ENCODE data around the gene AQP4.

The AQP4 gene, protein sequence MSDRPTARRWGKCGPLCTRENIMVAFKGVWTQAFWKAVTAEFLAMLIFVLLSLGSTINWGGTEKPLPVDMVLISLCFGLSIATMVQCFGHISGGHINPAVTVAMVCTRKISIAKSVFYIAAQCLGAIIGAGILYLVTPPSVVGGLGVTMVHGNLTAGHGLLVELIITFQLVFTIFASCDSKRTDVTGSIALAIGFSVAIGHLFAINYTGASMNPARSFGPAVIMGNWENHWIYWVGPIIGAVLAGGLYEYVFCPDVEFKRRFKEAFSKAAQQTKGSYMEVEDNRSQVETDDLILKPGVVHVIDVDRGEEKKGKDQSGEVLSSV

DNA sequence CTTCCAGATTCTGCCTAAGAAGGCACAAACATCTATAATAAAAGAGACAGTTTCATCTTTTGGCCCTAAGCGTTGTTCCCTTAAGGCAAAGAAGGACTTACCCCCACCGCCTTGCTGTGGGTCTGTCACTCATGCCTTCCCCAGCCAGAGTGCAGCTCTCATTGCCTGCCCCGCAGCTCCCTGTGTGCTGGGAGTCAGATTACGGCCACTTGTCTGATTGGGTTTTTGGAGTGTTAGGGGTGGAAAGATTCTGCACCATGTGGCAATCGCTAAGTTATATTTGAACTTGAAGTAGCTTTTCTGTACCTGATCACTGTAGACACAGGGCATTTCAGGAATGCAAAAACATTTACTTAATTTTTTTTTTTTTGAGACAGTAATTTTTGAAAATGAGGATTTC, at the start of gene AQP4:
Gene AQP4, minus strand, starts transcription at position 151 of the 400 bp plus-strand sequence. Its CDS starts 18 bp downstream, at position 133.
- DNase-seq (ENCODE audit: low read depth in 1 of 2, low spot score in 1 of 2) = no peak

DNA sequence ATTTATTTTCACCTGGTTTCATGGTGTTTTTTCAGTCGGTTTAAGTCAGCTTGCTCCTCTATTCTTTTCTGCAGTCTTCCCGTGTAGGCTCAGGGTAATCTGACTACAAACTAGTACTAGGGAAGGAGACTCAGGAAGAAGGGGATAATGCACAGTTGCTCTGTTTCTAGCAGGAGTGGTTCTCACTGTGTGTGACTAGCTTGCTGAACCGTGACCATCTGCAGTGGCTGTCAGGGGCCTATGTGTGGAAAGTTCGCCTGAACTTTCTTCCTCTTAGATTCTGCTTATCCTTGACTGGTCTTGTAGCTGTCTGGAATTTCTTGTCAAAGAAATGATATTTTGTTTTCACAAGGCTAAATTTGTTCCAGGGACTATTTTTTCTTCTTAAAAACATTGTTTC, 46.3 kb upstream of the AQP4 start:
- DNase-seq (ENCODE audit: low read depth in 1 of 2, low spot score in 1 of 2) = no peak

DNA sequence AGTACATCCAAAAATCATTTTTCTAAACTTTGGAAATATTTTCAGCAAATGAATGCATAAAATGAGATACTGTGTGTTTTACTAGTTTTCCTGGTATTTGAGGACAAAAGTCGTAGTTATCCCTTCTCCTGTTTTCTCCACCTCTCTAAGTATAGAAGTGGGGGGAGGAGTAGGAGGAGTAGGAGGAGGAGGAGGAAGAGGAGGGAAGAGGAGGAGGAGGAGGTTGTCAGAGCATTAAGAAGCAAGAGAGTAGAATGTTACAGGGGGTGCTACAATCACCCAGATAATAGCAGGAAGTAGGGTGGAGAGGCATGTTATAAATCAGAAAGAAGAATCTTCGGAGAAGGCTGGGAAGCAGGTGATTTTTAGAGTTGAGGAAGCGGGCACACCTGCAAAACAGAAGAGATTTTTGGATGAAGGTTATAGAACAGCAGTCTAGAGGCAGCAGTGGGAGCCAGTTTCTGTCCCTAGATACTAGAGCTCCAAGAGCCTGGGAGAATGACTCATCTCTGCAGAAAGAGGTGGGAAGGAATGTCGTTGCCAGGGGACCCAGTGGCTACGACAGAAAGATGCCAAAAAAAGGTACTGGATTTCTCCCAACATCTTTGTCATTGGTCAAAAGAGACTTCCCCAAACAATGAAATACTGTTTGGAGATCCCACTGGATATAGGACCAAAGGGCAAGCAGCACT, 44.2 kb upstream of the AQP4 start:
- no peak for DNase-seq (ENCODE audit: low read depth in 1 of 2, low spot score in 1 of 2)

DNA sequence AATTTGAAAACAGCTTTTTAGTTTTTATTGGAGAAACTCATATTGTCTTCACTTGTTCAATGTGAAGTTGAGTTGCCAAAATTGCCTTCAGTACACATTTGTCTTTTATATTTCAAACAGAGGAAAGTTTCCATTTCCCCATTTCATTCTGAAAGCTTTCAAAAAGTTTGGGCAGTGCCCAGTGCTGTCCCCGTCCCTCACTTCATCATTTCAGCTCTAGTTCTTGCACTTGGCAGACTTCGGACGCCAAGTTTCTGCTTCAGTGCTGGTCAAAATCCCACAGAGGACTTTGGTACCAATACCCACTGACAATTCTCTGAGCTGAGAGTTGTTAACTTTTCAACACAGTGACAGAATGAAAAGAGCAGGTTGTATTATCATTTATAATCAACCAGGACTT, 43.4 kb upstream of the AQP4 start:
- no peak for DNase-seq (ENCODE audit: low read depth in 1 of 2, low spot score in 1 of 2)

DNA sequence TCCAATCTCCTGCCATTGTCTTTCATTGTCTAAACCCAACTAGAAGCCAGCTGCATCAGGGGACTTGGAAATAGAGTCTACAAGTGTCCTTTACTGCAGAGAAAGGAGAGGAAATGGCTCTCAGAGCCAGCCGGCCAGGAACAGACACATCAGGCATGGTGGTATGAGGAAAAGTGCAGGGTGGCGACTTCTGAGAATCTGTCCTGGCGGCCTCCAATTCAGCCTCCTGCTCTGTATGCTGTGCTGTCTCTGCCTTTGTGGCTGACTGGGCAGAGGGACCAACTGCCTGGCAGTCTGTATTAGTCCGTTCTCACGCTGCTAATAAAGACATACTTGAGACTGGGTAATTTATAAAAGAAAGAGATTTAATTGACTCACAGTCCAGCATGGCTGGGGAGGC, 36.8 kb upstream of the AQP4 start:
- no peak for DNase-seq (ENCODE audit: low read depth in 1 of 2, low spot score in 1 of 2)

DNA sequence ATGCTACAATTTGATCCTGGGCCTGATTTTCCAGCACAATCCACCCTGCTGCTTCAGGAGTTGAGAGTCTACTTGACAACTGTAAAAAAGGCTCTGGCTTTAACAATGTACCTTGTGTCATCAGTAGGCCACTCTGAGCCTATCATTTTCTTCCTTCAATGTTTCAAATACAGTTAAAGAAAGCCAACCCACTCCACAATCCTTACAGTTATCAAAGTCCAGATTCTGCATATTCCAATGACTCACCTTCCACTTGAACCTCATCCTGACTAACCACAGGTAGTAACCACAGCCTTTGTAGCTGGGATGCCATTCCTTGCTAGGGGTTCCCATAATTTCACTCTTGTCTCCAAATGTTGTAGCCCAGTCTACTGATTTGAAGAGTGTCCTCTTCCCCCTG, 35.5 kb upstream of the AQP4 start:
- DNase-seq (ENCODE audit: low read depth in 1 of 2, low spot score in 1 of 2) = no peak

DNA sequence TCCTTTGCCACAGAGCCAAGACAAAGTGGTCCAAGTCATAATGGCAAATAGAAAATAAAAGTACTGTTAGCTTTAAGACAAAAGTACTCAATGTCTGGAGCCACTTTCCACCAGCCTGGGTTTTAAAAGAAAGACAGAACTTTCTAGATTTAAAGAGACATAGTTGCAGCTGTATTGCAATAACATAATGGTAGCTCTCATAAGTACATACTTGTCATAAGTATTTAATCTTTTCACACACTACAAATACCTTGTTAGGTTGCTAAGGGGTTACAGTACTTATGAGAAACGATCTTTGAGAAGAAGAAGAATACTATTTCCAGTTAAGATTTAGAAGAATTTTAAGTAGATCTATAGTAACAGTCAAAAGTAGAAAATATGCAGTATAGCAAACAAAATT, 28.9 kb upstream of the AQP4 start:
- no peak for DNase-seq (ENCODE audit: low read depth in 1 of 2, low spot score in 1 of 2)

DNA sequence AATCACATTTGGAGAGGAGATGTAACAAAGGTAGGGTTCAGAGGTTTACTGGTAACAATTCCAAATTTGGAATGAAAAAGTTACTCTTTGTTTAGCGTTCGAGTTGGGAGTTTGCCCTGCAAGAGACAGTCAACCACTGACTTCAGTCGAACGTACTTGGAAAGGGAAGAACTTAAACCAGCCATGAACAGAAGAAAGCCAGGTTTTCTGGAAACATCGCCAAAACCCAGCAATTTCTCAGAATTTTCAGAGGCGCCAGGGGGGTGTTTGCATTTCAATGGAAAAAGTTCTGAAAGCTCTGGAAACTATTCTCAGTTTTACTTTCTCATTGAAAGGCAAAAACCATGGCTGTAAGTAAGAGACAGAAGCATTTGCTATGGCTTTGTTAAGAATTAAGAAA, 28.5 kb upstream of the AQP4 start:
- DNase-seq (ENCODE audit: low read depth in 1 of 2, low spot score in 1 of 2) = no peak

DNA sequence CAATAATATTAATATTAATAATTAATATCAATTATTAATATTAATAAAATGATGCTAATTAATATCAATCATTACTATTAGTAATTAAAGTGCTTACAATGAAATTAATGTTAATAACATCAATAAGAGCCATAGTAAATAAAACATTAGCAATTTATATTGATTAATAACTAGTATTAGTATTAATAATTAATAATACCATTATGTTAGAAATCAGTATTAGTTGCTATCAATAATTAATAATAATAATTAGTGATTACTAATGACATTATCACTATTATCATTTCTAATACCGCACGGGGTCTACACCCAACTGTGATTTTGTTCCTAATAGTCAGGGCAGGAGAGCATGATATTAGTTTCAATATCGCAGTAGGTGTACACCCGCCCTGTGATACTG, 22.8 kb upstream of the AQP4 start:
- no peak for DNase-seq (ENCODE audit: low read depth in 1 of 2, low spot score in 1 of 2)

DNA sequence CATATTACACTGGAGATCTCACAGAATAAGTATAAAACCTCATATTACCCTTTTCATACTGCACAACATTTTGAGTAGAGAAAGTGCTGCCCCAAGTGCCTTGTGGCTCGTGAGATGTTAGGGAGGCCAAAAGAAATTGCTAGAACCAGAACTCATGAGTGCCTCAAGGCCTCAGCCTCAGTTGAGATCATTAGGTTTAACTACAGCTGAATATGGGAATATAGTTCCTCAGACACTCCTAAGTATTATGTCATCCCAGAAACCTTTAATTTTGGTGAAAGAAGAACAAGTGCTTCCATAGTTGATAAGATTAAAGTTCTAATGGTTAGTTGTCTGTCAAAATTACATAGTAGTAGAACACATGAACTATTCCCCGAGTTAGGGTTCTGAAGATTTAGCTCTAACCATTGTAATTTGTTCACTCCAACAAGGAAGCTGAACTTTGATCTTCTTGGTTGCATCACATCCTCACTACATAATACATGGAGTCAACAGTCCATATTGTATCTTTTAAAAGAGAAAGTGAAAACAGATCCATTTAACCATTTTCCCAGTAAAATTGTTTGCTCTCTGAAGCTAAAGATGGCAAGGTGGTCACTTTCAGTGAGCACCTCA, 9.6 kb upstream of the AQP4 start:
- no peak for DNase-seq (ENCODE audit: low read depth in 1 of 2, low spot score in 1 of 2)

DNA sequence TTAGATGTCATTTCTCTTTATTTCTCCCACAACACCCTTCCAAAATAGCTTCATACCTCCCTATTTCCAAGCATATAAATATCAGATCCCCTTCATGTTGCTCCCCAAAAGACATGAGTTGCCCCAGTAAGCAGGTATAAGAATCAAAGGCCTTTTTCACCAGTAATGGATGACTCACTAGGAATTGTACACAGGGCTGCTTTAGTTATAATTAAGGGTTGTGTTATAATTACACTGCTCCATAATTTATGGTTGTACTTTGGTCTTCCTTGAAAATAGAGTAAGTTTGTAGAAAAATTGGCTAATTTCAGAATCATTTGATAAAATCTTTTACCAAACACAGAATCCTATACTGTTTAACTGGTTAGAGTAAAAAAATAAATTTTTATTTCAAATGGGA, 8.8 kb upstream of the AQP4 start:
- no peak for DNase-seq (ENCODE audit: low read depth in 1 of 2, low spot score in 1 of 2)

DNA sequence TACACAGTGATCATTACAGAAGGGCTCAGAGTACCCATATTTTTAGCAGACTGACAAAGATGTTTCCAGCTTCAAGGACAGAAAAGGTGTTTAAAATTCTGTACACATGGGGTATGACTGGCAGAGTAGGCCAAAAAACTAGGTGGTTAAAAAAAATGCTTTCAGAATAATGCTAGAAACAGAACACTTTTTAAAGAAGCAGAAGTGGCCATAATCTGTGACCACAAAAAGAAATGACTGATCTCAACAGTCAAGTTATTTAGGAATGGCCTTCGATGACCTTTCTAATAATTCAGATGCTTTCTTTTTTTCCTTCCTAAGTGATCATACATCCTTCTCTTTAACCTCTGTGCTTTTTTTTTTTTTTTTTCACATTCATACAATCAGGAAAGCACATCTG, 4.1 kb upstream of the AQP4 start:
- DNase-seq (ENCODE audit: low read depth in 1 of 2, low spot score in 1 of 2) = no peak

DNA sequence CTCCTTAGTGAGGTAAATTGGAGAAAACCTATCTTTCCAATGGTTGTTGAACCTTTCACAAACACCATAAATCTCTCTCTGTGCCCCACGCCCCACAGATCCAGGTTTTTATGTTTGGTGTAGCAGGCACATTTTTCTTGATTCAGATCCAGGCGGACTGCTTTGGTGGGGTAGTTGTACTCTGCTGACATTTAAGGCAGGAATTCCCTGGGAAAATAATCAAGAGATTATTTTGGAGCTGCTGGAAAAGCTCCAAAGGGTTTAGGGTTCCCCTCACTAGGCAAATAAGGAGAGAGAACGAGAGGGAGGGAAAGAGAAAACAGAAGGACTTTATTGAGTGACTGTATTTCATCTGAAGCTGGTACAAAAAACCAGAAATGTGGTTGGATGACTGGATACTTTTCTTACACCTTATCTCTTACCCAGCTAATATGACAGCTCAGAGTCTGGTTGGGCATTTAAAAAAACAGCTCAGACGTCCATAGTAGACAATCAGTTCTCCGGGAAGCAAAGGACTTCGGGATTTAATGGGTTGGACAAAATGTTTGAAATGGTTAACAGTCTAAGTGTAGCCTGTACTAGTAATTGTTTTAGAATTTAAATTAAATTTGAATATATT, 3.6 kb upstream of the AQP4 start:
- no peak for DNase-seq (ENCODE audit: low read depth in 1 of 2, low spot score in 1 of 2)

DNA sequence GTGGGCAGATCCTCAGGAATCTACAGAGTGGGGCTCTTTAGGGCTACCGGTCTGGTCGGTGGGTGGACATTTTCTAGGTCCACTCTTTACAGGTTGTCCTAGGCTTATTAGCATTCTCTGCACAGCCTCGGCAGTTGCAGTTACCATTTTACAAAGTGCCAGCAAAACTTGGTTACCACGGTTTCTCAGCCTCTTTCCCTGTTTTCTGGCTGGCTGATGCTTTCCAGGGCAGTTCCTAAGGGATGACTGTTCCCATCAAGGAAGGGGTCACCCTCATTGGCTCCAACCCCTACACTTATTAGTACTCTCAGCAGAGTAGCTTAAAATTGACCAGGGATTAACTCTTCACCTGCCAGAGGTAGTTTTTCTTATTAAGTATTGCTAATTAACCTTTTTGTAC, 2.0 kb upstream of the AQP4 start:
- DNase-seq (ENCODE audit: low read depth in 1 of 2, low spot score in 1 of 2) = no peak

DNA sequence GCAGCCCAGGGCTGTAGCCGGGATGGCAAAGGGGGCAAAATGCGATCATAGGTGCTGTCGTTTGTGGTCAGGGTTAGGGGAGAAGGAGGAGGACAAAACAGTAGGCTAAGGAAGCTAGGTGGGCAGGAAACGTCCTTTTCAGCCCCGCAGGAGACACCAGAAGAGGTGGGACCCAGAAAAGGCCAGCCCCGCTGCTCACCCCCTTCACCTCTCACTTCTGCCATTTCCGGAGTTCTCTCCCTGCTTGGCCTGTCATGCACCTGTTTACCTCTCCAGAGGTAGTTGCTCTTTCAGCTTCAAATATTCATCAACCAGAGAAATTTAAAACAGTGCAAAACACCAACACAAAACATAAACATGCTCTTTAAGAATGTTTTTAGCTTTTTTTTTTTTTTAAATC, 849 bp downstream of the AQP4 start:
- DNase-seq (ENCODE audit: low read depth in 1 of 2, low spot score in 1 of 2) = no peak

DNA sequence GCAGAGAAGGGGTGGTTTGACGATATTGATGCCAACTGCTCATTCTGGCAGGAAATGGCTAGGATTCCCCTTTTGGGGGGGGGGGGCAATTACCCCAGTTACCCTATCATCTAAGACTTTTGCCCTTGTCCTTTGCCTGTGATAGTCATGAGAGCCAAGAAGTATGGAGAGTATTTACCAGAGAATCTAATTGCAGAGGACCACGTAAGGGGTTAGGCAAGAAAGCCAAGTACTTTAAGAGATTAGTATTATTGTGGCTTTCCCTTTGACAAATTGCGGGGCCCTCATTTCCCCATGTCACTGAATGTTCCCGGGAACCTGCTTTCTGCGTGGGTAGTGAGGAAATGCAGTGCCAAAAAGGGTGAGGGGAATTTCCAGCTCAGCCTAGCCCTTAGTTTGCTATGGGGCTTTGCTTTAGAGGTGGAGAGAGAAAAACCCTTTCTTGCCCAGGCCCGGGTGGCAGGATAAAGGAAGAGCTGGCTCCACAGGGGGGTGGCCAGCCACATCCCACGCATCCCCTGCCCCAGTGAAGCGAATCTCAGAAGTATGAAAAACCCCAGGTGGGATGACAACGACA, 1.5 kb downstream of the AQP4 start:
- no peak for DNase-seq (ENCODE audit: low read depth in 1 of 2, low spot score in 1 of 2)

DNA sequence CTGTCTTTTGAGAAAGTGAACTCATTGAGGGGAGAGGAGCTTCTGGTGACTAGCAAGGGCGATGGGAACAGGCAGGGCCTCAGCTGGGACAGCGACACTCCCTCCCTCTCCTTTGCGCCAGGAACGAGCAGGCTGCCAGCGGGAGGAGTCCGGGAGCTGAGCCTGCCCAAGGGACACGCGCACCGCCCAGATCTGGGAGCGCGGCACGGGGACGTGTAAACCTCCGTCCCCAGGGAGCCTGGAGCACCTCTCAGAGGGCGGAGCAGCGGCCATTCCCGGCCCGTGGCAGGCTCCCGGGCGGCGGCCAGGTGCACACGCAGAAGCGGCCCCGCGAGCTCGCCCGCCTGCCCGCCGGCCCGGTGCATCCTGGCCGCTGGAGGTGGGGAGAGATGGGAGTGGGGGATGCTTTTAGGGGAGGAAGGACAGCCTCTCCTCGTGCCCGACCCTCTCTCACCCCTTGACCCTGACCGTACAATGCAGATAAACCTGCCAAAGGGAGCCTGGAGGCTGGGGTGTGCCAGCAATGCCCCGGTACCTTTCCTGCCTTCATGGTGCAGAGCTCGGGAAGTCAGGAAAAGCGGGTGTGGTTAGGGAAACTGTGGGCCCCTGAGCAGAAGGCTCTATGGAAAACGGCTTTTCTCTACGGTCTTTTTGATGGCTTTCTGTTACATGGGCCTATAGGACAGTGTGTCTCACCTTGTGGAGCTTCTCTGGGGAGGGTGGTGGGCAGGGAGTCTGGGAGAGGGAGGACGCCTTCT, 2.2 kb downstream of the AQP4 start:
- no peak for DNase-seq (ENCODE audit: low read depth in 1 of 2, low spot score in 1 of 2)

DNA sequence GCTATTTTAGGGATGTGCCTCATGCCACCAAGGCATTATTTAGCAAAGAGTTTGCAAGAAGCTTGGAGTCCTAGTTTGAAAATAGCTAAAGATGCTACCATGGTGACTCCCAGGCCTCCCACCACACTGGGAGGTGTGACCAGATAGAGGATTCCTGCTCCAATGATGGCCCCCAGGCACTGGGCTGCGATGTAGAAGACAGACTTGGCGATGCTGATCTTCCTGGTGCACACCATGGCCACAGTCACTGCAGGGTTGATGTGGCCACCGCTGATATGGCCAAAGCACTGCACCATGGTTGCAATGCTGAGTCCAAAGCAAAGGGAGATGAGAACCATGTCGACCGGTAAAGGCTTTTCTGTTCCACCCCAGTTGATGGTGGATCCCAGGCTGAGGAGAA, 3.4 kb downstream of the AQP4 start:
- no peak for DNase-seq (ENCODE audit: low read depth in 1 of 2, low spot score in 1 of 2)

DNA sequence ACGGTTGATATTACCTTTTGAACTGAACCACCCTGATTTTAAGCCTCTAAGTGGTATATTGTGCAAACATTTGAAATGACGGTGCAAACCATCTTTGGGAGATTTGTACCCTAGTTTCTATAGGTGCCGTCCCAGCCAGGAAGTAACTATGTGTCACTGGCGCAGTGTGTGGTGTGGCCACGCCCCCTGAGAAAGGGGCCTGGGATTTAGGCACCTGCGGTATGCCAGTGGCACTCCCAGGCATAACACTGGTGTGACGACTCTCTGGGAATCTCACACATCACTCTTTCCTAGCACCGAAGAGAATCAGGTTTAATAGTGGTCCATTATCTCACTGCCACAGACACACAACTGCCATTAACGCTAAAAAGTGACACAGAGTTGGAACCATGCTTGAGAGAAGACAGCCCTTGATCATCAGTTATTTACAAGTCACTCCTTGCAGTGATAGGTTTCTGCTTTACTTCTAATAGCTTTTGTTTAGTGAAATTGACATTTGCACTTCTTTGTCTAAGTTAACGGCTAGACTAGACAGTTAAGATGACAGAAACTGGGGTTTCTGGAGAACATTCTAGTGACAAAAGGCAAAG, 11.1 kb downstream of the AQP4 start:
- DNase-seq (ENCODE audit: low read depth in 1 of 2, low spot score in 1 of 2) = no peak

DNA sequence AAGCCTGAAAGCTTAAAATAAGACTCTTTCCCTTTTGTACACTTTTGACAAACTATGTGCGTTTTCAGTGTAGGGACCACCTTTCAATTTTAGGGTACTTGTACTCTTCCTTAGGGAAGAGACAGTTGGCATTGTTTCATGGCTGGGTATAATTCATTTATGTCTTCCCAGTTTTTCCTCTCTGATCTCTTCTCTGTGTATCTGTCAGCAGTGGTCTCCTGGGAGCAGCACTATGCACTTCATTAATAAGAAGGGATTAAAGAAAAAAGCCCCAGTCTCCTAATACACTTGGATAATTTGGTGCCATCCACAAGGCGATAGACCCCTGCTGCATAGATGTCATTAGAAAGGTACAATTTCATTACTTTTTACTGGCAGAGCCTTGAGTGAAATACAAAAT, 12.1 kb downstream of the AQP4 start:
- no peak for DNase-seq (ENCODE audit: low read depth in 1 of 2, low spot score in 1 of 2)

DNA sequence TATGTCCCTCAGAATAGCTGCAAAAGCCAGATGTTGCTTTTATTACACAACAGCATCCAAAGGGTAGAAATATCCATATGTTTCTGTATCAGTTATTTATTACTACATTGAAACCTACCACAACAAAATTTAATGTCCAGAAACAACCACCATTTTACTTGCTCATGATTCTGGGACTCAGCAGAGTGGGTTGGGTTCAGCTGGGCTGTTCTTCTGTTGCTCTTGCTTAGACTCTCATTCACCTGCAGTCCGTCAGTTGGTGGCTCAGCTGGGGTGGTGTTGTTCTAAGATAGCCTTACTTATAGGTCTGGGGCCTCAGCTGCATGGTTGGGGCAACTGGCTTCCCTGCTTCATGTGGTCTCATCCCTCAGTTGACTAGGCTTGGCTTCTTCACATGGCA, 21.7 kb downstream of the AQP4 start:
- DNase-seq (ENCODE audit: low read depth in 1 of 2, low spot score in 1 of 2) = no peak
